ENCODE measurements around the gene CTNND2. TPM values are rescaled to one million over a fixed set of nuclear protein-coding genes. Genes with fewer than 3 reads are reported as not detected.

Gene CTNND2
- total RNA-seq, 2 donors from 2014 or later: not detected

DNA sequence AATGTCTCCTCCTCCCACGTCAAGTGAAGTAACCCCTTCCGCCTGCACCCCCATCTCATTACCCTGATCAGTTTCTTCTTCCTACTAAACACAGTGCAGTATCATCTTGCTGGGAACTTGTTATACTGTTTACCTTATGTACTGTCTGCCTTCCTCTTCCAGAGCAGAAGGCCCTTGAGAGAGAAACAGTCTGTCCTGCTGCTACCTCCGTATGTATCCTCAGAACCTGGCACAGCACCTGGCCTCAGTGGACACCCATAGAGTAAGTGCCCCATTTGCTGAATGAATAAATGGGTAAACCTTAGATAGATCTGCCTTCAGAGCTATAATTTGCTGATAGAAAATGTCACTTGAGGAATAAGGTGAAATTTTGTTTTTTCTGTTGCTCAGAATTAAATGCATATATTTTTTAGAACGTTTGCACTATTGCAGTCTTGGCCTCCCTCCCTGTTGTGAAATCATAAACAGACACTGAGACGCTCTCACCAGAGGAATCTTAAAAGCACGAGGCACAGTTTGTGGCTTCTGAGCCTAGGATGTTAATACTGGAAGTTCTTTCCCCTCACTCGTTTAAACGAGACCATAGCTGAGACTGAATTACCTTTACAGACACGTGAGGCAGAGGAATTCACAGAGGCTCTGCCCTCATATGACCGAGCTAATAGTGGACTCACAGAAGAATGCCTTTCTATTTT is 920.1 kb downstream of the CTNND2 start:
- no peaks in the 10 kb centered on the region for H3K9me3 Mint-ChIP-seq
- H3K36me3 Mint-ChIP-seq: no peaks in the 10 kb centered on the region
- no peak overlapping the region for H3K4me3 Mint-ChIP-seq
- no peak for DNase-seq (ENCODE audit: low spot score)
- H3K27me3 Mint-ChIP-seq: peaks cover 14 to 21% of the 10 kb centered on the region in 2 donors
- ATAC-seq: no peak
- no peak overlapping the region for H3K27ac Mint-ChIP-seq
- H3K4me1 Mint-ChIP-seq (ENCODE audit: low read depth in 2 of 2): peaks cover 6 to 10% of the 10 kb centered on the region in 2 donors

DNA sequence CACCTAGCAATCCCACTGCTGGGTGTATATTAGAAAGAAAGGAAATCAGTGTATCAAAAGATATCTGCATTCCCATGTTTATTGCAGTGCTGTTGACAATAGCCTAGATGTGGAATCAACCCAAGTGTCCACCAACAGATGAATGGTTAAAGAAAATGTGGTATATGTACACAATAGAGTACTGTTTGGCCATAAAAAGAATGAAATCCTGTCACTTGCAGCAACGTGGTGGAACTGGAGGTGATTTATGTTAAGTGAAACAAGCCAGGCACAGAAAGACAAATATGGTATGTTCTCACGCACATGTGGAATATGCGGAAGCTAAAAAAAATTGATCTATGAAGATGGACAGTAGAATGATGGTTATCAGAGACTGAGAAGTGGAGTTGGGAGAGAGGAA is 921.6 kb downstream of the CTNND2 start:
- no peaks in the 10 kb centered on the region for H3K9me3 Mint-ChIP-seq
- peaks cover 0 to 2% of the 10 kb centered on the region in 2 donors for H3K4me1 Mint-ChIP-seq (ENCODE audit: low read depth in 2 of 2)

DNA sequence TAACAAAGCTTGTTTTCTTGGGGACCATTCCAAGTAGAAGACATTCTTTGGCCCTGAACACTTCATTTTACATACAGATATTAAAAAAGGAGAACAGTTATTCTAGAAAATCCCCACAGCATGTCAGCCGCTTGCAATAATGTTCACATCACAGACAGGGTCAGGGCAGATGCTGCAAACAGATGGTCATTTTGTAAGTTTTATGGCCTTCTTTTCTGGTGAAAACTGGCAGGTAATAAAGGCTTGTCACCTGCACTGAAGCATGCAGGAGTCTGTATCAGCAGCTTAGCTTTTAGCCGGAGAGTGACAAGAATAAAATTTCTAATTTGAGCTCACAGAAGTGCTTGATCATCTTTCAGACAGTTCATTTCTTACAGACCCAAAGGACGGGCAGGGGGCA is 922.3 kb downstream of the CTNND2 start:
- no peak for ATAC-seq

More for the DNA sequence above, 921.6 kb downstream of the CTNND2 start:
- no peak overlapping the region for H3K4me3 Mint-ChIP-seq
- DNase-seq (ENCODE audit: low spot score) (no peak), ATAC-seq (no peak)
- H3K27me3 Mint-ChIP-seq: peaks cover 7 to 14% of the 10 kb centered on the region in 2 donors
- H3K36me3 Mint-ChIP-seq: no peaks in the 10 kb centered on the region
- no peak overlapping the region for H3K27ac Mint-ChIP-seq

DNA sequence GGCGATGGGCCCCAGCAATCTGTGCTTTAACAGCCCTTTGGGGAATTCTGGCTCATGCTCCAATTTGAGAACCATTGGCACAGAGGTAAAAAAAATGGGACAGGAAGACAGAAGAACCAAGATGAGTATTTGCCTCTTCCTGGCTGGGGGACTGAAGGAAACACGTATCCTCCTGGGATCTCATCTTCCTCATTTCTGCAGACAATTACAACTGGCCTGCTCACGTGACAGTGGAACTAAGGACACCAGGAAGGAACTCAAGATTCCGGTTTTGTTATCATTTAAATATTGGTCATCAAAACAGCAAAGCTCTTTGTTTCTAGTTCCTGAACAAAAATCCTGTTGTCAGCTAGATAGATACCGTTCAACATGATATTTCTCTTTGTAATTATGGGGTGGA is 927.2 kb downstream of the CTNND2 start:
- no peak for DNase-seq (ENCODE audit: low spot score)
- peaks cover 3 to 12% of the 10 kb centered on the region in 2 donors for H3K27me3 Mint-ChIP-seq
- no peaks in the 10 kb centered on the region for H3K36me3 Mint-ChIP-seq
- H3K9me3 Mint-ChIP-seq: no peaks in the 10 kb centered on the region
- H3K4me3 Mint-ChIP-seq: no peak overlapping the region
- H3K27ac Mint-ChIP-seq: no peak overlapping the region
- no peak for ATAC-seq
- H3K4me1 Mint-ChIP-seq (ENCODE audit: low read depth in 2 of 2): peaks cover 0 to 5% of the 10 kb centered on the region in 2 donors

More for the DNA sequence above, 922.3 kb downstream of the CTNND2 start:
- Mint-ChIP-seq H3K4me1 (ENCODE audit: low read depth in 2 of 2) (no peaks in the 10 kb centered on the region), H3K9me3 (no peaks in the 10 kb centered on the region), H3K4me3 (no peak overlapping the region), H3K27me3 (peaks cover 4 to 7% of the 10 kb centered on the region in 2 donors), H3K36me3 (no peaks in the 10 kb centered on the region), H3K27ac (no peak overlapping the region)
- no peak for DNase-seq (ENCODE audit: low spot score)

DNA sequence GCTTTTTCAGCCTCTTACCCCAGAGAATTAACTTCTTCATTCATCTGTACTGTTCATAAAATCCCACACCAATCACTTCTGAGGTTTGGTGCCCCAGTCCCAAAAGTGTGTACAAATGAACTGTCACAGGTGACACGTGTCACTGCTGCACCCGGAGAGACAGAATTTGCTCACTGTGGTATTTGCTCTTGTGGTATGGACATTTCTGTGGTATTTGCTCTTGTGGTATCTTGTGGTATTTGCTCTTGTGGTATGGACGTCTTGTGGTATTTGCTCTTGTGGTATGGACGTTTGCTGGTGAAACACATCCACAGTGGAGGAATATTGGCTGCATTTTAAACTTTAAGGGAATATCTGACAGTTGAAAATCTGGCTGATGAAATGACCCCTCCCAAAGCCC is 928.3 kb downstream of the CTNND2 start:
- DNase-seq (ENCODE audit: low spot score) (no peak), ATAC-seq (peak in 1 of 2 donors; percentile 20)
- Mint-ChIP-seq H3K27me3 (peaks cover 3 to 15% of the 10 kb centered on the region in 2 donors), H3K4me1 (ENCODE audit: low read depth in 2 of 2) (peaks cover 0 to 5% of the 10 kb centered on the region in 2 donors), H3K27ac (no peak overlapping the region), H3K9me3 (no peaks in the 10 kb centered on the region), H3K36me3 (no peaks in the 10 kb centered on the region), H3K4me3 (no peak overlapping the region)

DNA sequence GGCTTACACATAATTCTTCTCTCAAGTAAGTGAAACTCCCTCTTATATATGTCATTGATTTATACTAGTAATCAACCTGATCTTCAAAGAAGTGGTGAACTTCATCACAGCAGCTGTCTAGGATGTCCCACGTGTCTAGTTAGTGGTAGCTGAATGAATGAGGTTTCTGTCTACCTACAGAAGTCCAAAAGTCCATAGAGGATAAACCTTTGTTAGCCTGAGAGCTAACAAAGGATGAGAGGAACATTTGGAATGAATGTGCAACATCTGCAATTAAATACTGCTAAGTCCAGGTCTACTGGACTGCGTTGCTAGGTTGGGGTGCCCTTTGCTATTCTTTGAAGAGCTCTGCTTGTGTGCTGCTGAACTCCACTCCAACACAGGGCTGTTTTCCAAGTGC is 929.4 kb downstream of the CTNND2 start:
- Mint-ChIP-seq H3K4me3 (no peak overlapping the region), H3K36me3 (no peaks in the 10 kb centered on the region), H3K27ac (no peak overlapping the region), H3K27me3 (peaks cover 3 to 17% of the 10 kb centered on the region in 2 donors), H3K9me3 (no peaks in the 10 kb centered on the region), H3K4me1 (ENCODE audit: low read depth in 2 of 2) (peaks cover 0 to 5% of the 10 kb centered on the region in 2 donors)
- ATAC-seq (no peak), DNase-seq (ENCODE audit: low spot score) (no peak)

DNA sequence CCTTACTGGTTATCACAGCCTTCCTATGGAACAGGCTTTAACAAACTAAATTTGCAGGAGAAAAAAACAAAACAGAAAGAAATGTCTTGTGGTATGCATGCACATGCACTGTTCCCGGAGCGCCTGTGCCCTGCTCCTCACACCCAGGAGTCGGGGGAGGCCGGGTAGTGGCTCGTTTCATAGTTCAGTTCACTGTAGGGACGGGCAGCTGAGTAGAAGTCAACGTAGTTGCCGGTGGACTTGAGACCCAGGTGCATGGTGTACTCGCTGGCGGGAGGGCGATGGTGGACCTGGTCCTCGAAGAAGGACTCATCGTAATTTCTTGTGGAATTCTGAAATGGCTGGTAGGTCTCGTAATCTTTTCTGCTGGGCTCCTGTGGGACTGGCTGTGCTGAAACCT is 930.9 kb downstream of the CTNND2 start:
- H3K27ac Mint-ChIP-seq: no peak overlapping the region

DNA sequence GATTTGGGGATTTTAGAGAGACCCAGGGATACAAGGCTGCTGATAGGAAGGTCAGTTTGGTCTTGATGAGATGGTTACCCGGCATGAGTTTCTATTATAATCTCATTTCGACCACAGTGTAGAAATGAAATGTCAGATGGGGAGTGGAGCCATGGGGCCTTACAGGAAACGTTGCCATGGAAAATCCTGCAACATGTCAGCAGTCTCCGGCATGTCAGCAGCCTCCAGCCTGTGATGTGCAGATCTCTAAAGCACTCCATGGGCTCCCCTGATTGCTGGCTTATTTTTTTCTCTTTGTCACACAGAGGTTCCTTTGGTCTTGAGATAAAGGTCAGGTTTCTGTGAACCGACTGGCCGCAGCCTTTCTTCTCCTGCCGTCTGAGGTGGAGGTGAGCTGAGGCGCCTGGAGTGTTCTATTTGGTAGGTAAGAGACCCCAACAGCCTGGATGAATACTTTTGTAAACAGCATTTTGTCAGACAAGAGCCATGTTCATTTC is 934.5 kb downstream of the CTNND2 start:
- Mint-ChIP-seq H3K9me3 (no peaks in the 10 kb centered on the region), H3K27me3 (peaks cover 9 to 15% of the 10 kb centered on the region in 2 donors), H3K4me1 (ENCODE audit: low read depth in 2 of 2) (no peaks in the 10 kb centered on the region), H3K36me3 (no peaks in the 10 kb centered on the region), H3K4me3 (no peak overlapping the region), H3K27ac (no peak overlapping the region)
- no peak for DNase-seq (ENCODE audit: low spot score)
- no peak for ATAC-seq

More for the DNA sequence above, 930.9 kb downstream of the CTNND2 start:
- H3K4me3 Mint-ChIP-seq: no peak overlapping the region
- peaks cover 0 to 5% of the 10 kb centered on the region in 2 donors for H3K4me1 Mint-ChIP-seq (ENCODE audit: low read depth in 2 of 2)
- H3K9me3 Mint-ChIP-seq: no peaks in the 10 kb centered on the region
- DNase-seq (ENCODE audit: low spot score) (no peak), ATAC-seq (no peak)
- no peaks in the 10 kb centered on the region for H3K36me3 Mint-ChIP-seq
- H3K27me3 Mint-ChIP-seq: peaks cover 3 to 17% of the 10 kb centered on the region in 2 donors

DNA sequence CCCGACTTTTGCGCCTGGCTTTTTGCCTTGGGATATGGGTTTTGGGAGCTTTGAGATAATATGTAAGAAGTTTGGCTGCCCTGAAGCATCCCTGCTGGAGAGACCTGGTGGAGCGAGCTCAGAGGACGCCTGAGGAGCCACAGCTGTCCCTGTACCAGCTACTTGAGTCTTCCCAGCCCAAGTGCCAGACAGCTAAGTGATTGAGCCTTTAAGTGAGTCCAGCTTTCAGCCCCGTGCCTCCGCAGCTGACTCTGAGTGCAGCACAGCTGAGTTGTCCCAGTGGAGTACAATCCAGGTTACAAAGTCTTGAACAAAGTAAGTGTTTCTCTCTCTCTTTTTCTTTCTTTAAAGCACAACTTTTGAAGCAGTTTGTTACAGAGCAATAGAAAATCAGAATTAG is 939.4 kb downstream of the CTNND2 start:
- no peaks in the 10 kb centered on the region for H3K9me3 Mint-ChIP-seq
- no peak overlapping the region for H3K27ac Mint-ChIP-seq
- peaks cover 9% of the 10 kb centered on the region in 2 donors for H3K27me3 Mint-ChIP-seq
- H3K36me3 Mint-ChIP-seq: no peaks in the 10 kb centered on the region
- ATAC-seq (no peak), DNase-seq (ENCODE audit: low spot score) (no peak)
- H3K4me3 Mint-ChIP-seq: no peak overlapping the region
- H3K4me1 Mint-ChIP-seq (ENCODE audit: low read depth in 2 of 2): no peaks in the 10 kb centered on the region

DNA sequence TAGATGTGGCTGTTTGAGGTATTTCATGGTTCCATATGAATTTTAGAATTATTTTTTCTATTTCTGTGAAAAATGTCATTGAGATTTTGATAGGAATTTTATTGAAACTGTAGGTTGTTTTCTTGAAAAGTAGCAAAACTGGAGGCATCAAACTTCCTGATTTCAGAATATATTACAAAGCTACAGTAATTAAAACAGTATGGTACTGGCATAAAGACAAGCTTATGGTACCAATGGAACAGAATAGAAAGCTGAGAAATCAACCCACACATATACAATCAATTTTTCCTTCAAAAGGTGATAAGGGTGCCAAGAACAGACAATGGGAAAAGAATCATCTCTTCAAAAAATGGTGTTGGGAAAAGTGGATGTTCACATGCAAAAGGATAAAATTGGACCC is 945.5 kb downstream of the CTNND2 start:
- no peak for ATAC-seq
- Mint-ChIP-seq H3K27me3 (peaks cover 3 to 8% of the 10 kb centered on the region in 2 donors), H3K36me3 (no peaks in the 10 kb centered on the region), H3K27ac (no peak overlapping the region), H3K9me3 (peaks cover 3% of the 10 kb centered on the region), H3K4me3 (no peak overlapping the region), H3K4me1 (ENCODE audit: low read depth in 2 of 2) (no peaks in the 10 kb centered on the region)
- DNase-seq (ENCODE audit: low spot score): no peak

DNA sequence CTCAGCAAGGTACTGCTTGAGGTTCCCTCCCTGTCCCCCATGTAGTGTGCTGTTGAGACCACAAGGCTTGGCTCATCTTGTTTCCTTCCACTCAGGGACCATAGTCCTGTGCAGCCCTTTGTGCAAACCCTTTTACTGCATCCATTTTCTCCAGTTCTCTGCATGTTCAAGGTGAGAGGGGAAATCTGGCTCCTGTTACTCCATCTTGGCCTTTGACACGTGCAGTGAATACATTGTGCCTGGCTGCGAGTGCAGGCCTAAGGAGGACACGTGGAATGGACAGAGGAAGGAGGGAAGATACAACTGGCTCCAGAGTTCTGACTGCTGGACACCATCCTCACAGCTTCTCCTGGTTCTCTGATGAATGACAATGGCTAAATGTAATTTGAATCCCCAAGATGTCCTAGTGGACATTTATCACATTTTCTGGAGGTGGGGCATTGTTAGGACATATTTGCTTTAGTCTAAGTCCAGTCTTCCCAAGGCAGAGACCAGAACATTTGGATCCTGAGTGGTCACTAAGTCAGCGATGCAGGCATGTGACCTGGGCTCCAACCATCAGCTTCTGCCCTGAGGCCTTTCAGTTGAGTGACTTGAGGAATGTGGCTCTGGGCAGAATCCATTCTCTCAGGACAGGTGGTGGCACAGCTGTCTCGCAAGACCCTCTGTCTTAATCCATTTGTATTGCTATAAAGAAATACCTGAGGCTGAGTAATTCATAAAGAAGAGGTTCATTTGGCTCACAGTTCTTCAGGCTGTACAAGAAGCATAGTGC is 954.2 kb downstream of the CTNND2 start:
- no peak overlapping the region for H3K4me3 Mint-ChIP-seq
- no peaks in the 10 kb centered on the region for H3K9me3 Mint-ChIP-seq
- H3K4me1 Mint-ChIP-seq (ENCODE audit: low read depth in 2 of 2): no peaks in the 10 kb centered on the region
- DNase-seq (ENCODE audit: low spot score) (no peak), ATAC-seq (peak; percentile 9 to 44)
- no peak overlapping the region for H3K27ac Mint-ChIP-seq
- H3K36me3 Mint-ChIP-seq: no peaks in the 10 kb centered on the region
- H3K27me3 Mint-ChIP-seq: peaks cover 8 to 16% of the 10 kb centered on the region in 2 donors

DNA sequence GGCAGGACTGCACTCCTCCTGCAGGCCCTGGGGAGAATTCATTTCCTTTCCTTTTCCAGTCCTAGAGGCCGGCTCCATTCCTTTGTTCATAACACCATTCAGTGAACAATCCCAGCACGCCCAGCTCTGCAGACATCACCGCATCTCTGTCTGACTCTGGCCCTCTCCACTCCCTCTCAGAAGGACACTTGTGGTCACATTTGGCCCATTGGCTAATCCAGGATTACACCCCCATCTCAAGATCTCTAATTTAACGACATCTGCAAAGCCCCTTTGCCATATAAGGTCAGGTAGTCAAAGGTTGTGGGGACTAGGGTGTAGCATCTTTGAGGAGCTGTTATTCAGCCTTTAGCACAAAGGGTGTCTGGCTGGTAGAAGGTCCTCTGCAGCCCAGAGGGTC is 958.2 kb downstream of the CTNND2 start:
- Mint-ChIP-seq H3K36me3 (no peaks in the 10 kb centered on the region), H3K9me3 (peaks cover under 1% of the 10 kb centered on the region), H3K27ac (no peak overlapping the region), H3K4me1 (ENCODE audit: low read depth in 2 of 2) (no peaks in the 10 kb centered on the region), H3K27me3 (peaks cover 13 to 14% of the 10 kb centered on the region in 2 donors), H3K4me3 (no peak overlapping the region)
- DNase-seq (ENCODE audit: low spot score) (no peak), ATAC-seq (no peak)

DNA sequence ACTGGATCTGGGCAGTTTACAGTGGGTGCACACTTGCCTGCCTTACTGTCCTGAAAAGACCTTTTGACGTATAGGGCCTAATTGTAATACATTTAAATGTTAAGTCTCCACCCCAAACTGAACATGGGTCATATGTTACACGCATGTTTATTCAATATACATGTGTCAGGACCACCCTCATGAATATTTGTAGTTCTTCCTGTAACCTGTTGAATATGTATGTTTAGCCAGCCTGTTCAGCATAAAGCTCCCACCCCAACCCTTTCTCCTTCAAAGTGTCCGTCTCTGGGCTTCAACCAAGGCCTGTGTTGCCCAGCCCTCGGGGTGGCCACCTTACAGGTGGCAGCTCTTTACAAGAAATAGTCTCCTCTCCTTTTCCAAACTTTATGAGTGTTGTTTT is 962.3 kb downstream of the CTNND2 start:
- Mint-ChIP-seq H3K27me3 (peaks cover 0 to 7% of the 10 kb centered on the region in 2 donors), H3K27ac (no peak overlapping the region), H3K9me3 (peaks cover 2% of the 10 kb centered on the region), H3K36me3 (no peaks in the 10 kb centered on the region), H3K4me3 (no peak overlapping the region), H3K4me1 (ENCODE audit: low read depth in 2 of 2) (no peaks in the 10 kb centered on the region)
- DNase-seq (ENCODE audit: low spot score): no peak
- no peak for ATAC-seq

Data from natural killer cell treated with Interleukin-12 subunit alpha and Interleukin-12 subunit beta and Interleukin-15 and Interleukin-18, amount 100 ng/mL, for 72 hours (primary cell).